WERI-Rb-1 (cell line): ENCODE measurements around the gene GPAM.

Source experiments
- DNase-seq: peaks from one replicate; pipeline ENCODE4 v3.0.0-alpha.2; 2020
- H3K27ac ChIP-seq: fragments of 250-450 bp; sonication (Bioruptor Pico); 2 replicates; pipeline ENCODE4 v1.5.1; 2020; ENCODE audit warnings: mild to moderate bottlenecking, moderate library complexity
- H3K27me3 ChIP-seq: fragments of 250-450 bp; sonication (Bioruptor Pico); 2 replicates; pipeline ENCODE4 v1.5.1; 2021; ENCODE audit warnings: mild to moderate bottlenecking, low read depth, moderate library complexity; ENCODE audit not compliant: insufficient read depth, severe bottlenecking
- H3K36me3 ChIP-seq: fragments of 250-450 bp; sonication (Bioruptor Pico); 2 replicates; pipeline ENCODE4 v1.5.1; 2020; ENCODE audit warnings: mild to moderate bottlenecking, moderate library complexity
- H3K4me3 ChIP-seq: 2 replicates; pipeline ENCODE4 v1.5.1; 2011; ENCODE audit warnings: low read depth, mild to moderate bottlenecking, control low read depth, low read length
- H3K9me3 ChIP-seq: fragments of 250-450 bp; sonication (Bioruptor Pico); 2 replicates; pipeline ENCODE4 v1.5.1; 2021; ENCODE audit warnings: mild to moderate bottlenecking, moderate library complexity; ENCODE audit not compliant: severe bottlenecking
- TF ChIP-seq, protein P1 (sequence below): IDR thresholded peaks from 2 replicates; pipeline ENCODE4 v1.5.1; 2011; ENCODE audit warnings: low read depth, mild to moderate bottlenecking, control low read depth, inconsistent platforms, low read length

The GPAM gene

GRCh38 chr10:112151524-112152039, 32.0 kb downstream of the GPAM start:
- no peaks in the 10 kb centered on the region for H3K9me3 ChIP-seq
- H3K4me3 ChIP-seq = no peak overlapping the region
- no peaks in the 10 kb centered on the region for H3K27me3 ChIP-seq
- TF ChIP-seq, protein P1, sequence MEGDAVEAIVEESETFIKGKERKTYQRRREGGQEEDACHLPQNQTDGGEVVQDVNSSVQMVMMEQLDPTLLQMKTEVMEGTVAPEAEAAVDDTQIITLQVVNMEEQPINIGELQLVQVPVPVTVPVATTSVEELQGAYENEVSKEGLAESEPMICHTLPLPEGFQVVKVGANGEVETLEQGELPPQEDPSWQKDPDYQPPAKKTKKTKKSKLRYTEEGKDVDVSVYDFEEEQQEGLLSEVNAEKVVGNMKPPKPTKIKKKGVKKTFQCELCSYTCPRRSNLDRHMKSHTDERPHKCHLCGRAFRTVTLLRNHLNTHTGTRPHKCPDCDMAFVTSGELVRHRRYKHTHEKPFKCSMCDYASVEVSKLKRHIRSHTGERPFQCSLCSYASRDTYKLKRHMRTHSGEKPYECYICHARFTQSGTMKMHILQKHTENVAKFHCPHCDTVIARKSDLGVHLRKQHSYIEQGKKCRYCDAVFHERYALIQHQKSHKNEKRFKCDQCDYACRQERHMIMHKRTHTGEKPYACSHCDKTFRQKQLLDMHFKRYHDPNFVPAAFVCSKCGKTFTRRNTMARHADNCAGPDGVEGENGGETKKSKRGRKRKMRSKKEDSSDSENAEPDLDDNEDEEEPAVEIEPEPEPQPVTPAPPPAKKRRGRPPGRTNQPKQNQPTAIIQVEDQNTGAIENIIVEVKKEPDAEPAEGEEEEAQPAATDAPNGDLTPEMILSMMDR = no peak
- no peak for DNase-seq
- H3K36me3 ChIP-seq = peaks cover 18% of the 10 kb centered on the region
- no peak overlapping the region for H3K27ac ChIP-seq

- DNase-seq = no peak
- Histone ChIP-seq H3K9me3 (no peaks in the 10 kb centered on the region), H3K36me3 (no peaks in the 10 kb centered on the region; the same call in 1 of the 2 replicates), H3K4me3 (no peak overlapping the region), H3K27me3 (no peaks in the 10 kb centered on the region), H3K27ac (no peak overlapping the region)
- TF ChIP-seq, protein P1 = no peak
Observed at GRCh38 chr10:112148331-112148730, 35.2 kb downstream of the GPAM start.

DNA sequence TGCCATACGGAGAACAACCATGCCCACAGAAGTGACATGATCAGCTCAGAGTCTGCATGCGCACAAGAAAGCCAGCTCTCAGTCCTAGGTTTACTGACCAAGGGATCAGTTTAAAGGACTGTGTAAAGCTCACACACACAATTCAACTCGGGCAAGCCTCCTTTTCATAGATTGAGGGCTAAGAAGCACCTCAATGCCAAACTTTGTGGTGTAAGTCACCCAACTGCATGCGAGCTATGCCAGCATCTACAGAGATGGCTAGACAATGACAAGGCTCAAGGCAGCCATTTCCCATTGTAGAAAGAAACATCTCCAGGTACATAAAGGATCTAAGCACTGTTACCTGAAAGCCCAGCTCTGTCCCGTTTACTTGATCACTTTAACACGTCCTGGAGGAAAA, 36.8 kb downstream of the GPAM start:
- Histone ChIP-seq H3K36me3 (no peaks in the 10 kb centered on the region), H3K9me3 (no peaks in the 10 kb centered on the region), H3K27me3 (no peaks in the 10 kb centered on the region), H3K27ac (no peak overlapping the region), H3K4me3 (no peak overlapping the region)
- no peak for DNase-seq
- TF ChIP-seq, protein P1 = no peak

DNA sequence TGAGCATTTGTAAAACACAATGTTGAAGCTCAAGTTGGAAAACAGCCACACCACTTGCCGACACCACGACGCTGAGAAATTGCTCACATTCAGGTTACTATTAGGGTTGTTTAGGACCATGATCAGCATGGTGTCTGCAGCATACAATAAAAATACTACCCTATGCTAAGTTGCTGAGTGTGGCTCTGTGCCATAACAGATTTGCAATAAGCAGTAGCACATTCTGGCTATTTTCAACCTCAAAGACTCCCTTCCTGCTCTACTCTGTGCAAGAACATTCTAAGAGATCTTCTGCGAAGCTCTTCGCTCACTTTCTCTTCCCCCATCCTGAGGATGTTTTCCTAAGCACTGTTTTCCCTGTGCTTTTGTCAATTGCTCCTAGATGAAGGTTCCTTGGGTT, 38.3 kb downstream of the GPAM start:
- Histone ChIP-seq H3K27me3 (no peaks in the 10 kb centered on the region), H3K9me3 (no peaks in the 10 kb centered on the region), H3K4me3 (no peak overlapping the region), H3K27ac (no peak overlapping the region), H3K36me3 (no peaks in the 10 kb centered on the region)
- DNase-seq = no peak
- TF ChIP-seq, protein P1 = no peak

DNA sequence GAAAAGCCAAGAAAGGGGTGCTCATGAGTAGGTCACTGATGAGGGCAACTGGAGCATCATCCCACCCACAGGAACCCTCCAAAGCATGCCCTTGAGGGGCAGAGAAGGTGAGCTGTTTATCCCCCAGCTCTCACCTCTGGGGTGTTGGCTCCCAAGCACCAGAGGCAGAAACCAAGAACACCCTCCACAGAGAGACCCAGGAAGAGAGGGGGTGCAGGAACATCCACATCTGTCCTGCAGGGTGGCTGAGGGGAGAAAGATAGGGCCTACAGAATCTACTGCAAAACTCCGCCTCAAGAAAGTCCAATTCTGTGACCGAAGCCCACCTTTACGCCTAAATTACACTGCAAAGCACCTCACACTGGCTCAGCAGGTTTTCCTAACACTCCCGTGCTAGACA, 40.1 kb downstream of the GPAM start:
- no peak for DNase-seq
- Histone ChIP-seq H3K4me3 (no peak overlapping the region), H3K9me3 (no peaks in the 10 kb centered on the region), H3K27ac (no peak overlapping the region), H3K36me3 (no peaks in the 10 kb centered on the region), H3K27me3 (no peaks in the 10 kb centered on the region)
- TF ChIP-seq, protein P1 = no peak

GRCh38 chr10:112141292-112141691, 42.3 kb downstream of the GPAM start:
- Histone ChIP-seq H3K27ac (no peak overlapping the region), H3K9me3 (no peaks in the 10 kb centered on the region), H3K36me3 (no peaks in the 10 kb centered on the region), H3K27me3 (no peaks in the 10 kb centered on the region), H3K4me3 (no peak overlapping the region)
- DNase-seq = no peak
- TF ChIP-seq, protein P1 = no peak
